OCI-LY1 (cell line): Measurements from ENCODE around the gene SLC4A11.

Source experiments
- H2AFZ ChIP-seq: fragments of 200-600 bp; sonication (generic), shearing (Covaris generic); 2 replicates; pipeline ENCODE4 v1.6.0; 2014; ENCODE audit warnings: antibody characterized with exemption, mild to moderate bottlenecking, low read length
- H3F3A ChIP-seq: fragments of 200-600 bp; sonication (generic), shearing (Covaris generic); 2 replicates; pipeline ENCODE4 v1.6.0; 2014; ENCODE audit warnings: mild to moderate bottlenecking, antibody characterized with exemption, low read length, moderate library complexity; ENCODE audit not compliant: insufficient read depth
- H3K27ac ChIP-seq: fragments of 200-600 bp; sonication (generic); 2 replicates; pipeline ENCODE4 v1.5.1; 2014; ENCODE audit warnings: low read length, mixed run types, mild to moderate bottlenecking, low read depth; ENCODE audit not compliant: poor library complexity, severe bottlenecking
- H3K27me3 ChIP-seq: fragments of 200-600 bp; sonication (generic); 2 replicates; pipeline ENCODE4 v1.6.0; 2014; ENCODE audit warnings: antibody characterized with exemption, mild to moderate bottlenecking, low read length, moderate library complexity; ENCODE audit not compliant: insufficient read depth
- H3K36me3 ChIP-seq: fragments of 200-600 bp; sonication (generic); 2 replicates; pipeline ENCODE4 v1.6.1; 2014; ENCODE audit warnings: mild to moderate bottlenecking, antibody characterized with exemption, low read length, moderate library complexity, mixed read lengths; ENCODE audit not compliant: insufficient read depth
- H3K4me1 ChIP-seq: fragments of 200-600 bp; sonication (generic); 2 replicates; pipeline ENCODE4 v1.5.1; 2014; ENCODE audit warnings: mild to moderate bottlenecking, low read length, moderate library complexity; ENCODE audit not compliant: insufficient read depth, severe bottlenecking
- H3K4me2 ChIP-seq: fragments of 200-600 bp; sonication (generic), shearing (Covaris generic); 2 replicates; pipeline ENCODE4 v1.6.1; 2014; ENCODE audit warnings: low read length
- H3K4me3 ChIP-seq: fragments of 200-600 bp; sonication (generic); 2 replicates; pipeline ENCODE4 v1.5.1; 2014; ENCODE audit warnings: low read length, low read depth, mild to moderate bottlenecking, mixed read lengths; ENCODE audit not compliant: poor library complexity, severe bottlenecking
- H3K79me2 ChIP-seq: fragments of 200-600 bp; shearing (Covaris generic); 2 replicates; pipeline ENCODE4 v1.6.1; 2016; ENCODE audit warnings: mixed run types, low read length, mixed read lengths; ENCODE audit not compliant: insufficient read depth
- H3K9ac ChIP-seq: fragments of 200-600 bp; sonication (generic), shearing (Covaris generic); 2 replicates; pipeline ENCODE4 v1.6.1; 2014; ENCODE audit warnings: mild to moderate bottlenecking, low read length, mixed read lengths
- H3K9me2 ChIP-seq: fragments of 200-600 bp; sonication (generic), shearing (Covaris generic); 2 replicates; pipeline ENCODE4 v1.6.1; 2014; ENCODE audit warnings: low read depth, mild to moderate bottlenecking, low read length, mixed read lengths
- H3K9me3 ChIP-seq: fragments of 200-600 bp; shearing (Covaris generic); 2 replicates; pipeline ENCODE4 v1.6.1; 2014; ENCODE audit warnings: low read length, mixed read lengths
- H4K20me1 ChIP-seq: fragments of 200-600 bp; sonication (generic), shearing (Covaris generic); 2 replicates; pipeline ENCODE4 v1.6.0; 2016; ENCODE audit warnings: mild to moderate bottlenecking, low read length; ENCODE audit not compliant: insufficient read depth
- CTCF ChIP-seq: fragments of 200-600 bp; sonication (generic), shearing (Covaris generic); IDR thresholded peaks from 2 replicates; pipeline ENCODE4 v1.5.1; 2017; ENCODE audit warnings: mild to moderate bottlenecking, antibody characterized with exemption, low read length, moderate library complexity, mixed read lengths
- EZH2 ChIP-seq: fragments of 200-600 bp; sonication (generic), shearing (Covaris generic); IDR thresholded peaks from 2 replicates; pipeline ENCODE4 v1.8.0; 2017; ENCODE audit warnings: borderline replicate concordance, mixed run types, mild to moderate bottlenecking, antibody characterized with exemption, low read length, moderate library complexity, mixed read lengths

Gene SLC4A11

GRCh38 chr20:3239026-3239866 lies at the start of gene SLC4A11:
SLC4A11 (minus strand) TSS chr20:3239190; CDS start chr20:3239137, 53 bp downstream.
- peak within 1 kb of the TSS; percentile 71 for H3K4me2 ChIP-seq
- H3K9me2 ChIP-seq = no peaks in the 10 kb centered on the region
- H3F3A ChIP-seq = no peaks in the 10 kb centered on the region
- H3K4me1 ChIP-seq = peaks cover 4% of the 10 kb centered on the region
- no peaks in the 10 kb centered on the region for H4K20me1 ChIP-seq
- H3K36me3 ChIP-seq = no peaks in the 10 kb centered on the region
- 0 out of 2 replicates have a peak, but pooled peaks cover 13% of the 10 kb centered on the region for H3K27me3 ChIP-seq
- H3K27ac ChIP-seq = no peak within 1 kb of the TSS
- H3K4me3 ChIP-seq = peak within 1 kb of the TSS; percentile 68
- TF ChIP-seq CTCF = no peak
- TF ChIP-seq EZH2 = no peak
- peak within 1 kb of the TSS; percentile 41; the same call in 1 of the 2 replicates for H3K9ac ChIP-seq
- H3K9me3 ChIP-seq = no peaks in the 10 kb centered on the region
- H2AFZ ChIP-seq = no peak within 1 kb of the TSS
- no peaks in the 10 kb centered on the region for H3K79me2 ChIP-seq

GRCh38 chr20:3283222-3283820 lies 44.3 kb upstream of the SLC4A11 start:
- no peaks in the 10 kb centered on the region for H3K79me2 ChIP-seq
- H3K9me3 ChIP-seq = no peaks in the 10 kb centered on the region
- TF ChIP-seq CTCF (no peak), EZH2 (no peak)
- H2AFZ ChIP-seq = no peak overlapping the region
- H3K27me3 ChIP-seq = no peaks in the 10 kb centered on the region
- H3K36me3 ChIP-seq = no peaks in the 10 kb centered on the region
- H3K4me3 ChIP-seq = no peak overlapping the region
- no peak overlapping the region for H3K9ac ChIP-seq
- no peaks in the 10 kb centered on the region for H4K20me1 ChIP-seq
- H3F3A ChIP-seq = no peaks in the 10 kb centered on the region
- H3K9me2 ChIP-seq = no peaks in the 10 kb centered on the region
- H3K4me1 ChIP-seq = no peaks in the 10 kb centered on the region
- no peak overlapping the region for H3K27ac ChIP-seq
- H3K4me2 ChIP-seq = no peak overlapping the region

- Histone ChIP-seq H3K4me3 (no peak overlapping the region), H3K9me3 (no peaks in the 10 kb centered on the region), H3K36me3 (no peaks in the 10 kb centered on the region), H3K9me2 (no peaks in the 10 kb centered on the region), H3F3A (no peaks in the 10 kb centered on the region), H3K4me1 (no peaks in the 10 kb centered on the region), H3K27ac (no peak overlapping the region), H3K79me2 (no peaks in the 10 kb centered on the region), H4K20me1 (no peaks in the 10 kb centered on the region), H3K4me2 (no peak overlapping the region), H3K9ac (no peak overlapping the region), H3K27me3 (peaks cover 3% of the 10 kb centered on the region), H2AFZ (no peak overlapping the region)
- TF ChIP-seq CTCF = no peak
Measured at GRCh38 chr20:3282271-3283221, 43.6 kb upstream of the SLC4A11 start.
